HUDEP-2 (cell line): Measurements from ENCODE around the gene CDK6.

Source experiments
- DNase-seq, 76 experiments: peaks; one replicate each; lab custom pipeline; 2025; ENCODE audit not compliant: unreplicated experiment in 76 of 76; lab: John Stamatoyannopoulos, UW

The CDK6 gene

GRCh38 chr7:92716825-92717580 lies 119.4 kb downstream of the CDK6 start:
- DNase-seq, result no peak

- no peak for DNase-seq
Observed at GRCh38 chr7:92715963-92716362, 120.4 kb downstream of the CDK6 start.

GRCh38 chr7:92714767-92715166 lies 121.6 kb downstream of the CDK6 start:
- no peak for DNase-seq

- no peak for DNase-seq
Observed at GRCh38 chr7:92714280-92714679, 122.1 kb downstream of the CDK6 start.

GRCh38 chr7:92709912-92710311 lies 126.5 kb downstream of the CDK6 start:
- DNase-seq, result no peak

- DNase-seq, result no peak
Observed at GRCh38 chr7:92709150-92709549, 127.2 kb downstream of the CDK6 start.

- no peak for DNase-seq
Observed at GRCh38 chr7:92708111-92709042, 128.0 kb downstream of the CDK6 start.

GRCh38 chr7:92707435-92707834 lies 128.9 kb downstream of the CDK6 start:
- DNase-seq, result no peak

- DNase-seq, result no peak
Observed at GRCh38 chr7:92706563-92706962, 129.8 kb downstream of the CDK6 start.

- no peak for DNase-seq
Observed at GRCh38 chr7:92705831-92706230, 130.5 kb downstream of the CDK6 start.

- no peak for DNase-seq
Observed at GRCh38 chr7:92704858-92705257, 131.5 kb downstream of the CDK6 start.

- DNase-seq, result no peak
Observed at GRCh38 chr7:92702535-92702934, 133.8 kb downstream of the CDK6 start.

- no peak for DNase-seq
Observed at GRCh38 chr7:92699966-92700514, 136.3 kb downstream of the CDK6 start.

- no peak for DNase-seq
Observed at GRCh38 chr7:92699560-92699959, 136.8 kb downstream of the CDK6 start.

- no peak for DNase-seq
Observed at GRCh38 chr7:92698237-92698841, 138.0 kb downstream of the CDK6 start.

GRCh38 chr7:92697414-92697813 lies 139.0 kb downstream of the CDK6 start:
- DNase-seq, result no peak

GRCh38 chr7:92697012-92697411 lies 139.4 kb downstream of the CDK6 start:
- no peak for DNase-seq

- DNase-seq, result no peak
Observed at GRCh38 chr7:92696584-92696983, 139.8 kb downstream of the CDK6 start.

- peak in 3 of 76 experiments; percentile 4 to 25 (median 6) for DNase-seq
Observed at GRCh38 chr7:92695308-92696261, 140.8 kb downstream of the CDK6 start.

GRCh38 chr7:92694211-92694610 lies 142.2 kb downstream of the CDK6 start:
- no peak for DNase-seq
